Astrocyte (in vitro differentiated cells and primary cell): ENCODE results near the gene PPM1F.

Source experiments
- EZH2 ChIP-seq: IDR thresholded peaks from 2 replicates; pipeline ENCODE4 v1.6.1; 2012; ENCODE audit warnings: mild to moderate bottlenecking, low read length, inconsistent platforms; ENCODE audit not compliant: insufficient read depth
- TF ChIP-seq, protein P1 (sequence below): IDR thresholded peaks from 2 replicates; pipeline ENCODE4 v1.5.1; 2011; ENCODE audit warnings: low read depth, mild to moderate bottlenecking, inconsistent platforms, low read length, moderate library complexity; ENCODE audit not compliant: insufficient read depth

DNA sequence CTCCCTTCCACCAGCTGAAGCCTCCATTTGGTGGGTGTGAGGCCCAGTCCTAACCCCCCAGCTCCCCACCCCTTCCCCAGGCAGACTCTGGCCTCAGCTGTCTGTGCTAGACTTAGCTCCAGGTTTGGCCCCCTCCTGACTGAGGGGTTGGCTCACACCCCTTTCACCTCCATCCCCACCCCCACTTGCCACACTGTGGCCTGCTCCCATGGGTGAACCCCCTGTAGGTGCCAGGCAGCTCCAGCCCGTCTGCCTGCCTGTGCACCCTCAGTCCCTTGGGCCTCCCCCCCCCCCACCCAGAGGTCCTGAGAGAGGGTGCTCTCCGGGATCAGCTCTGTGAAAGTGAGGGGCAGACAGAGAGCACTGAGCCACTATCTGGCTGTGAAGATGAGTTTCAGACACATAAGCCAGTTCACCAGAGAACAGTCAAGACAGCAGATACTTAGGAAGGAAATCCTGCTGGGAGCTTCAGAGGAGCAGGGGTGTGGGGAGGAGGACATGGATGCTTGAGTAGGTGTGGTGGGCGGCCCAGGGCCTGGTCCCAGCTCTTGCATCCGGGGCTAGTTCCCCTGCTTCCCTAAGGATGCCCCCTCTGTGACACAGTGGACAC lies 36.2 kb downstream of the PPM1F start:
- no peak for TF ChIP-seq EZH2
- TF ChIP-seq, protein P1, sequence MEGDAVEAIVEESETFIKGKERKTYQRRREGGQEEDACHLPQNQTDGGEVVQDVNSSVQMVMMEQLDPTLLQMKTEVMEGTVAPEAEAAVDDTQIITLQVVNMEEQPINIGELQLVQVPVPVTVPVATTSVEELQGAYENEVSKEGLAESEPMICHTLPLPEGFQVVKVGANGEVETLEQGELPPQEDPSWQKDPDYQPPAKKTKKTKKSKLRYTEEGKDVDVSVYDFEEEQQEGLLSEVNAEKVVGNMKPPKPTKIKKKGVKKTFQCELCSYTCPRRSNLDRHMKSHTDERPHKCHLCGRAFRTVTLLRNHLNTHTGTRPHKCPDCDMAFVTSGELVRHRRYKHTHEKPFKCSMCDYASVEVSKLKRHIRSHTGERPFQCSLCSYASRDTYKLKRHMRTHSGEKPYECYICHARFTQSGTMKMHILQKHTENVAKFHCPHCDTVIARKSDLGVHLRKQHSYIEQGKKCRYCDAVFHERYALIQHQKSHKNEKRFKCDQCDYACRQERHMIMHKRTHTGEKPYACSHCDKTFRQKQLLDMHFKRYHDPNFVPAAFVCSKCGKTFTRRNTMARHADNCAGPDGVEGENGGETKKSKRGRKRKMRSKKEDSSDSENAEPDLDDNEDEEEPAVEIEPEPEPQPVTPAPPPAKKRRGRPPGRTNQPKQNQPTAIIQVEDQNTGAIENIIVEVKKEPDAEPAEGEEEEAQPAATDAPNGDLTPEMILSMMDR = no peak
